Medulla oblongata (tissue), 1 donor: ENCODE data around the gene CAPN15.
"Not testable (repeated sequence)": the region's sequence is repeated elsewhere in the genome, so short reads cannot be mapped to it uniquely, and the experiment has no call there.

Experiments
- DNase-seq: peaks from one replicate; pipeline ENCODE4 v3.0.0-alpha.2; 2015; ENCODE audit errors: extremely low spot score

The CAPN15 gene

DNA sequence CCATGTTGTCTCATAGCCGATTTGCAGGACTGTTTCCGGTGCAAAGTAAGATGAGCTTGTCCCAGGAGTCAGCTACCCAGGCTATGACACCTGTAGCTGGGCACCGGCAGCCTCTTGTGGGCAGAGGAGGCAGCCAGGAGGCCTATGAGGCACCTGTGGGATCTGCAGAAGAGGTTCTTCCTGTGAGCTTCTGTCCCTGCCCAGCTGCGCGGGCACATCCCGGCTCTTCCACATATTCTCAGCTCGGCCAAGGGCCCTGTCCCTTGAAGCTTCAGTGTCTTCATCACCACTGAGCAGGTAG, 21.3 kb upstream of the CAPN15 start:
- DNase-seq: no peak

DNA sequence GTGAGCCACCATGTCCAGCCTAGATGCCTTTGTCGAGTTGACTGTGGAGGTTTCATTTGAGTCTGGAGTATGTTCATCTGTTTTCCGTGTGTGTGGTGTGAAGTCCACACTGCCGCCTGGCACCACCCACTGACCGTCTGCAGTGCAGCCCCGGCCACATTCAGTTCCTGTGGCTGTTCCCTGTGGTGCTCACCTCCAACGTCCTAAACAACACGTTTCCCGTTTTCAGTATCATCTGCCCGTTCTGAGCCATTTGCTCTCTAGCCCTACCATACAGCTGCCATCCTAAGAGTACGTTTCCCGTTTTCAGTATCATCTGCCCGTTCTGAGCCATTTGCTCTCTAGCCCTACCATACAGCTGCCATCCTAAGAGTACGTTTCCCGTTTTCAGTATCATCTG, 20.0 kb upstream of the CAPN15 start:
- DNase-seq: not testable (repeated sequence)

DNA sequence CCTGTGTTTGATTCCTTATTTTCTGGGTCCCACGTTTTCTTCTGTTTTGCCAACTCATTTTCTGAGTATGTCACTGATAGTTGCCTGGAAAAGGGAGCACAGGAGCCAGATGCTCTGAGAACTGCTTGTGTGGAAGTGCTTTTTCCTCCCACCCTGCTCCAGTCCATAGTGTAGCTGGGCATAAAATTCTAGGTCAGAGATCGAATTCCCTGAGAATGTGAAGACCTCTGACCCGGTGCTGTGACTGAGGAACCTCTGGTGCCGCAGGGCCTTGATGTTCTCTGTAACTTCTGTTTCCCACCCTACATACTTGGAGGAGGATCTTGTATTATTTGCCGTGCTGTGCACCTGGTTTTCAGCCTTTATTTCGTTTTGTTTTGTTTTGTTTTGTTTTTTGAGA, 19.5 kb upstream of the CAPN15 start:
- no peak for DNase-seq

DNA sequence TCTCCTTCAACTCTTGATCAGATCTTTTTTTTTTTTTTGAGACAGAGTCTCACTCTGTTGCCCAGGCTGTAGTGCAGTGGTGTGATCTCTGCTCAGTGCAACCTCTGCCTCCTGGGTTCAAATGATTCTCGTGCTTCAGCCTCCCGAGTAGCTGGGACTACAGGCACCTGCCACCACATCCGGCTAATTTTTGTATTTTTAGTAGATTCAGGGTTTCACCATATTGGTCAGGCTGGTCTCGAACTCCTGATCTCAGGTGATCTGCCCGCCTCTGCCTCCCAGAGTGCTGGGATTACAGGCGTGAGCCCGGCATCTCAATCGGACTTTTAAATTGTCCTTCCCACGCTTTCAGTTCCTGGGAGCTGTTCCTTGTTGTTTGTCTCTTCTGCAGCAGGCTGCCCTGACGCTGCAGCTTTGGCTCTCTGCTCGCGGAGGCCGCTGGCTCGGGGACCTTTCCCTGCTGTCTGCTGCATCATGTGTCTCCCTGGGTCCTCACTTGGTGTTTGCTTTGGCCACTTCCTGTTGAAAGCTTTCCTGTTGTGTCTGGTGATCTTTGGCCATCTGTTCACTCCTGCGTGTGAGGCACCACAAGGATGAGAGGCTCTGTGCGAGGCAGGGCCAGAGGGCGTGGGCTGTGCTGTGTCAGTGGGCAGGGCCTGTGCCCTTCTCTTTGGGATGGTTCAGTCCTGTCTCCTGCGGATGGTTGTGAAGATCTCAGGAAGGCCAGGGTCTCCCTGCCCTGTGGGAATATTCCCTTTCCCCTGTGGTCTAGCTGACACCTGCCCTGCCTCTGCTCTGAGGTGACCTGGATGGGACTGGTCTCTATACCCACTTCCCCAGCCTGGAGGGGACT, 18.4 kb upstream of the CAPN15 start:
- DNase-seq: peak; percentile 44

DNA sequence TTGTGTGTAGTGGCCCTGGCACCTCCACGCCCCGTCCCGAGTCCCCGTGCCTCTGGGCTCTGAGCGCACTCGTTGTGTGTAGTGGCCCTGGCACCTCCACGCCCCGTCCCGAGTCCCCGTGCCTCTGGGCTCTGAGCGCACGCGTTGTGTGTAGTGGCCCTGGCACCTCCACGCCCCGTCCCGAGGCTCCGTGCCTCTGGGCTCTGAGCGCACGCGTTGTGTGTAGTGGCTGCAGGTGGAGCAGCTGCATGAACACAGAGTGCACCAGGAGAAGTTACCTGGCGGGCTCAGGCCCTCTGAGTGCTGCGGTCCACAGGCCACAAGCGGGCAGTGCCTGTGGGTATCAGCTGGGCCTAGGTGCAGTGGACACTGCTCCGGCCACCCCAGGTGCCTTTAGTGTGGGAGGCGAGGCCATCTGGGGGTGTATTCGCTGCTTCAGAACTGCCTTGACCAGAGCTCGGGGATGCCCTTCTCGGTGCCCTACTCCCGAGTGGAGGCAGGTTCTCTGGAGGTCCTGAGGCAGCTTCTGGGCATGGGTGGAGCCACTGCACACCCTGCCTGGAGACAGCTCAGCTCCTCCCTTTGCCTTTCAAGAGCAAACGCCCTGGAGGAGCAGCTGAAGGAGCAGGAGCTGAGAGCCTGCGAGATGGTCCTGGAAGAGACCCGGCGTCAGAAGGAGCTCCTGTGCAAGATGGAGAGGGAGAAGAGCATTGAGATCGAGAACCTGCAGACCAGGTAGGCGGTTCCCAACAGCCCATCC, 17.3 kb upstream of the CAPN15 start:
- DNase-seq: no peak

DNA sequence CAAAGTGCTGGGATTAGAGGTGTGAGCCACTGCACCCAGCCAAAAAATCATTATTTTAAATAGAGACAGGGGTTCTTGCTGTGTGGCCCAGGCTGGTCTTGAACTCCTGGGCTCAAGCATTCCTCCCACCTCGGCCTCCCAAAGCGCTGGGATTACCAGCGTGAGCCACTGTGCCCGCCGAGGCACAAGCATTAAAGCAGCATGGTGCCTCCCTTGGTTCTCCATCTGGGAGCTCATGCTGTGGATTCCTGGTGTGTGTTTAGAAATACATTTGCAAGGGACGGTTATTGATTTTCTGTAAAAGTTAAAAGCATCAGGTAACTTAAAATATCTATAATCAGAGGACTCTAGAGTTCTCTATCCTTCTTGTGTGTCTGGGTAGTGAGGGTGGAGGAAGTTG, 14.7 kb upstream of the CAPN15 start:
- DNase-seq: no peak

DNA sequence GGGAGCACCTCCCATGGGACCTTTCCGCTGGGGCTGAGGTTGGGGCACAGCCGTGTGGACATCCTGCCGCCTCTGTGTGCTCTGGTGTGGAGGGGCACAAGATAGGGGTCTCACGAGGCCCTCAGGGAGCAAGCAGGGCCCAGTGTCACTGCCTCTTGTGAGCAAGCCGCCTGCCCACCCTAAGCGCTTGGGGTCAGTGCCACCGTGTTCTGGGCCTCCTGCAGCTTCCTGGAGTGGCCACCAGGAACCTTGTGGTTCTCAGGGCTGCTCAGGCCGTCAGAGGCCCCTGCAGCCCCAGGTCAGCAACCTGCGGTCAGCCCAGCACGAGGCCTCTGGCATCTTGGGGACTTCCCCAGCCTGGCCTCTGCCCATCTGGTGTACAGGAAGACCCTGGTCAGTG, 13.6 kb upstream of the CAPN15 start:
- no peak for DNase-seq

DNA sequence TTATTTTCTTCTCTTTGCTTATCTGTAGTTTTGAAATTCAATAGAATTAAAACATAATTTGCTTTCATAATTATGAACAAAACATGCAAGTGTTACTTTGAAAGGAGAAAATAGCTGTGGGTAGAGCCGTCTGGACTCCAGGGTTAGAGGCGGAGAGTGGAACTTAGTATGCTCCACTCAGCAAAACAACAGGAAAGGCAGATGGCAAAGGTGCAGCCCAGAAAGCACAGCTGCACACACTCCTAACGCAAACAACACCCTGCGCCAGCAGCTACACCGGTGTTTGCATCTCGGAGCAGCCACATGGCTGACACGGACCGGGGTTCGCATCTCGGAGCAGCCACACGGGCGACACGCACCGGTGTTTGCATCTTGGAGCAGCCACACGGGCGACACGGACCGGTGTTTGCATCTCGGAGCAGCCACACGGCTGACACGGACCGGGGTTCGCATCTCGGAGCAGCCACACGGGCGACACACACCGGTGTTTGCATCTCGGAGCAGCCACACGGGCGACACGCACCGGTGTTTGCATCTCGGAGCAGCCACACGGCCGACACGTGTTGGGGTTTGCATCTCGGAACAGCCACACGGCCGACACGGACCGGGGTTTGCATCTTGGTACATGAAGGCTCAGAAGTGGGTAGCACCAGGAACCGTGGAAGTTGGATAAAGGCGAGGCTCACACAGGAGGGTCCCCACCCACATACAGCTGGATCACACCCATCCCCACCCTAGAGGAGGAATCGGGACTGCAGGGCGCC, 12.2 kb upstream of the CAPN15 start:
- DNase-seq: no peak

DNA sequence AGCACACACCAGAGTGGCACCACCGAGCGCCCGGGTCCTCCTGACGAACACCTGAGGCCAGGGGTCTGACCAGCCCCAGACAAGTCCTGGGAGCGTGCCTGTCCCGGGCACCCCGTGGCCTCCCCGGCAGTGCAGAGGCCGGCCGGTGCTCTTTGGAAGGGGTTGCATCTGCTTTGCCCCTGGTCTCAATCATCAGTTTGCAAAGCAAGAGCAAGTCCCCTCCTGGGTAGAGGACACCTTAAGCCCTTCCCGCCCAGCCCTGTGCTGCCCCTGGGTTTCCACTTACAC, 11.6 kb upstream of the CAPN15 start:
- DNase-seq: no peak

DNA sequence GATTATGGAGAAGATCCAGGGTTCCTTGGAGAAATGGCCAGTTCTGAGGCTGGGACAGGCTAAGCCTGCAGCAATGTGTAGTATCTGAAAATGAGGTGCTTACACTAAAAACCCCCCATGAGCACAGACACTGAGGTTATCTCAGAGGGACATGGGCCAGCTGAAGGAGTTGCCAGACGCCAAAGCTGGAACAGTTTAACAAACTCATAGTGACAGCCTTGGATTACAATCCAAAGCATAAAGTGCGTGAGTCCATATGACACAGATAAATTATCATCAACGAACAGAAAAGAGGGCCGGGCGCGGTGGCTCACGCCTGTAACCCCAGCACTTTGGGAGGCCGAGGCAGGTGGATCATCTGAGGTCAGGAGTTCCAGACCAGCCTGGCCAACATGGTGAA, 11.2 kb upstream of the CAPN15 start:
- DNase-seq: no peak

DNA sequence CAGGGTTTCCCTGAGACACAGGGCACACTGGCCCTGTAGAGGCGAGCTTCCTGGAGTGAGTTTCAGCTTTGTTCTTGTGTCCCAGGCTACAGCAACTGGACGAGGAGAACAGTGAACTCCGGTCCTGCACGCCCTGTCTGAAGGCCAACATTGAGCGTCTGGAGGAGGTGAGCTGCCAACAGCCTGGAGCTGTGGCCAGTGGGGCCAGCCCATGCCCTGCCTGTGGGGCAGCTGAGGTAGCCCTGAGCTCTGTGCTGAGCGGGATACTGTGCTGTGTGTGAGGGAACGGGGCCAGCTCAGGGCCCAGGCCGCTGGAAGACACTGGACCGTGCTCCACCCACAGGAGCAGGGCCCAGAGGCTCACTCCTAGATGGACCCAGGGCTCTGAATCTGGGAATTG, 8.7 kb upstream of the CAPN15 start:
- DNase-seq: peak; percentile 55

DNA sequence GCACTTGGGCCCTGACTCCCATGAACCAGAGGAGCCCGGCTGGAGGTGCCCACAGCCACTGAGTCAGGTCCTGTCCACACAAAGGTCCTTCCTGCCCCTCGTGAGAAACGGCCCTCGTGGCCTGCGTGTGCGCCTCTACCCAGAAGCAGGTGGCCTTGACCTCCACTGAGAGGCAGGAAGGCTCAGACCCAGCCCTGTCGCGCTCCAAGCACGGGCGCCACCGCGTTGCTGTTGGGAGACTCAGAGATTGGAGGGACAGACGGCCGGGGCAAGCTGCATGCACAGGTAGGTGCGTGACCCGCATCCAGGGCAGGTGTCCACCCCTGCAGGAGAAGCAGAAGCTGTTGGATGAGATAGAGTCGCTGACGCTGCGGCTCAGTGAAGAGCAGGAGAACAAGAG, 8.1 kb upstream of the CAPN15 start:
- DNase-seq: no peak

DNA sequence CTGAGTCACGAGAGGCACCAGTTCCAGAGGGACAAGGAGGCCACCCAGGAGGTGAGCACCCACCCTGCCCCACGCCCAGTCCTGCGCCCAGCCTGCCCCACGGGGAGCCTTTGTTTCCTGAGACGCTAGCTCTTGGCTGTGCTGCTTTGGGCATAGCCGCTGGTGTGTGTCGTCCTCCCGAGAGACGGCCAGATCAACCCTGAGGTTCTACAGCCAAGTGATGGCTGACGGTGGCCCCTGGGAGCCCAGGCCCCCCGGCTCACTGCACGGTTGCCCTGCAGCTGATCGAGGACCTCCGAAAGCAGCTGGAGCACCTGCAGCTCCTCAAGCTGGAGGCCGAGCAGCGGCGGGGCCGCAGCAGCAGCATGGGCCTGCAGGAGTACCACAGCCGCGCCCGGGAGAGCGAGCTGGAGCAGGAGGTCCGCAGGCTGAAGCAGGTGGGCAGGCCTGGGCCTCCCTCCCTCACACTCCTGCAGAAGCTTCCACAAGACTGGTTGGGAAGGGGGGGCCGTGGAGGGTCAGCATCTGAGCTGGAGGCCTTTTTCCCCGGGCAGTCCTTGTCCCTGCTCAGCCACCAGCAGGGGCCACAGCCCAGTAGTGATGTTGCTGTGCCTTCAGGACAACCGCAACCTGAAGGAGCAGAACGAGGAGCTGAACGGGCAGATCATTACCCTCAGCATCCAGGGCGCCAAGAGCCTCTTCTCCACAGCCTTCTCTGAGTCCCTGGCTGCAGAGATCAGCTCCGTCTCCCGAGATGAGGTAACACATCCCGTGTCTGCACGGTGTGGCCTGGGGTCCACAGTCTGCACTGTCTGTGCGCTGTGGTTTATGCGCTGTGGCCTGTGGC, 7.4 kb upstream of the CAPN15 start:
- DNase-seq: no peak

DNA sequence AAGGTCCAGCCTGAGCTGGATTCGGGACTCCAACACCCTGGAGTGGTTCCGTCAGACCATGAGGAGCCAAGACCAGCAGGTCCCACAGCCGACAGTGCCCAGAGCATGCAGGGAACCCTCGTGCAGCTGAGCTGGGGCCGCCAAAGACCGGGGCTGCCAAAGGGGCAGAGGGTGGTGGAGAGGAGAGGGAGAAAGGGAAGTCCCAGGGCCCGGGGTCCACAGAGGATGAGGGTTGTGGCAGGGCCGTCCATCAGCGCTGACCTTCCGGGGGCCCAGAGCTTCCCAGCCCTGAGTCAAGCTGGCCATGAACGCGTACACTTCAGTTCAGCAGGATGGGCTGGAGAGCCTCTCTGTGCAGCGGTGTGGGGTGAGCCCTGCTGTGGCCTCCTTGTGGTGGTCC, 6.7 kb upstream of the CAPN15 start:
- DNase-seq: no peak

DNA sequence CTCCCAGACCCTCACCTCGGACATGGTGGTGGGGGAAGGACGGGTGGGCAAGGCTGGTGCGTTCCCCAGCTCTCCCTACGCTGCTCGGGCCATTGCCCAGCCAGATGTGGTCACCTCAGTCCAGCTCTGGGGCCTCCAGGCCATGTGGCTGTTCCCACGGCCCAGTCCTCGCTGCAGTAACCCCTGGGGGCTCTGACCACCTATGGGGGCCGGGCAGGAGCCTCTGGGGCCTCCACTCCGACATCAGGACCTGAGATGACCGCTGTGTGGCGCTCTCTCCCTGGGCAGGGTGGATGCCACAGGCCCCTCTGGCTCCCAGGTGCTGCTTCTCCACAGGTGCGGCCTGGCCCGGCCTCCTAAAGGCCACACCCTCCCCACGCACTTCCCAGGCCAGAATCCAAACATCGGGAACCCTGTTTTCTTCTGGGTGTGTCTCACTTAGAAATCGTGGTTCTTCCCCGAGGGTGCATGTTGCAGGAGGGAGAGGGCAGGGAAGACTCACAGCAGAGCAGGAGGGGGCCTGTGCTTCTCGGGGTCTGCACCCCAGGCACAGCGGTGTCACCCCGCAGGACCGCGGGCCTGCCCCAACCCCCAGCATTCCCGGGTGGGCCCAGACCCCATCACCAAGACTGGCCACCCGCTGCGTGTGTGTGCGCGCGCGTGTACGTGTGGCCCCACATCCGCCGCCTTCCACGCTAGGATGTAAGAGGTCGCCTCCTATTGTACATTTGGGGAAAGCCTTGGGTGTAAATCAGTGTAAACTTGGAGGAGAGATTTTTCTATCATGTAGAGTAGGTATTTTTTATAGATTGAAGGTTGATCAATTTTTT, 5.9 kb upstream of the CAPN15 start:
- no peak for DNase-seq

DNA sequence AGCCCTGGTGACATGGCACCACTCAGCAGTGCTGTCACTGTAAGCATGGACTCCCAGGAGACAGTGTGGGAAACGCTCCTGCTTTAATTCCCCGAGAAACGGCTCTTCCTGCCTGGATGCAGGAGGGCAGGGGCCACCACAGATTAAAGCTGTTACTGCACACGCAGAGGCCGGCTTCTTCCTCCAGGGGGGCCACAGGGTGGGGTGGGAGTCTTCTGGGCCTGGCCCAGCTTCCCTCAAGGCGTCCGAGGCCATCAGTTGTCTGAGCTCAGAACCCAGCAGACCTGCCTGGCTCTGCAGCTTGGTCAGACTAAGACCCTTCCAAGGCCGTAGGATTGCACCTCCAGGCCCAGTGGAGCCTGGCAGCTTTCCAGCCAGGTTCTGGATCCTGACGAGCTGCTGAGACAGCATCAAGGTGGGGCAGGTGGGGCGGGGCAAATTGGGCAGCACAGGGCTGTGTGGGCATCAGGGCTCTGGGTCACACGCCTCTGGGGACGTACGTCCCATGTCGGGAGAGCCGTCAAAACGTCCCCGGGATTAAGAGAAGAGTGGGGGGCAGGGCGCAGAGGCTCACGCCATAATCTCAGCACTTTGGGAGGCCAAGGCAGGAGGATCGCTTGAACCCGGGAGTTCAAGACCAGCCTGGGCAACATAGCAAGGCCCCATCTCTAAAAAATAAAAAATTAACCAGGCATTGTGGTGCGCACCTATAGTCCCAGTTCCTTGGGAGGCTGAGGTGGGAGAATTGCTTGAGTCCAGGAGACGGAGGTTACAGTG, 5.0 kb upstream of the CAPN15 start:
- no peak for DNase-seq

DNA sequence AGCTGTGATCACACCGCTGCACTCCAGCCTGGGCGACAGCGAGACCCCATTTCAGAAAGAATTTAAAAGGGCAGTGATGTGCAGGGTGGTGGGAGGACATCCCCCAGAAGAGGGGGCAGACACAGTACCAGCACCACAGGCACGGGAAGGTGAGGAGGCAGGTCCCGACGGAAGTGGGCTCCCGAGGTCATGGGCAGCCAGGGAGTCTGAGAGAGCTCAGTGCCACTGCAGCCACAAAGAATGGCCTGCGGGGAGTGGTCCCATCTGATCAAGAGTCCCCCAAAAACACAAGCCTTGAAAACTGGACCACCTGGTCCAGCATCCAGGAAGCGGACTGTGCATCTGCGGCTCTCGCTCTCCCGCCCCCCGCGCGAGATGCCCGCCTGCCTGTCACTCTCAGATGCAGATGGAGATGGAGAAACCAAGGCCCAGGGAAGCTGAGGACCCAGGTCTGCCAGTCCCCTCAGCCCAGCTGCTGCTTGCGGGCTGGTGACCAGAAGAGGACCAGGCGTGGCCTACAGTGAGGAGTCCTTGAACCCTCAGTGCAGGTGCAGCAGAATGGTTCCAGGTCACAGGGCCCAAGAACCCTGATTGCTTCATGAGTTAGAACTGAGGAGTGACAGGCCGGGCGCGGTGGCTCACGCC, 4.3 kb upstream of the CAPN15 start:
- no peak for DNase-seq

DNA sequence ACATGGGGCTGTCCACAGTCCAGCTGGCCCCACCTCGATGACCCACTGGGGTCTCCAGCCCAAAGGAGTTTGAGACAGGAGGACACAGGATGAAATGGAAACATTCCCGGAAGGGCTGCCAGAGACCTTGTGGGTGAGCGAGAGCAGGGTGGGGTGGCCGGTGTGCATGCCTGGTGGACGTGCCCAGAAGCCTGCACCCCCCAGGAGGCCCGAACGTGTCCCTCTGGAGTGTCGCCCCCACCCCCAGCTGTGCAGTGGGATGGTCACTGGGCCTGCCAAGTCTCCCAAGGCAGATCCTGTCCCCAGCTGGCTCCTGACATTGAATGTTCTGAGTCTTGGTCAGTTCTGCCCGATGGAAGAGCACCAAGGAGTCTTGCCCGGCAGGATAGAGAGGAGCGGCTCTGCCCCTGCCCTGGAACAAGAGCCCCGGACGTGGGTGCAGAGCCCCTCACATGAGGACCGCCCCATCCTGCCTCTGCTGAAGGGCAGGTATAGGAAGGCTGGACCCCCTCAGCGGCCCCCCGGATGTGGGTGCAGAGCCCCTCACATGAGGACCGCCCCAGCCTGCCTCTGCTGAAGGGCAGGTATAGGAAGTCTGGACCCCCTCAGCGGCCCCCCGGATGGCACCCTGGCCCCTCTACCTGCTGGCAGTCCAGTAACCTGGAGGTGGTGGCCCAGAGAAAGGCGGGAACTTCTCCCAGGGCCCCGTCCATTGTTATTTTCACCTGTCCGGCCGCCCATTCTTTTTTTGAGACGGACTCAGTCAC, 3.1 kb upstream of the CAPN15 start:
- peak; percentile 15 for DNase-seq

DNA sequence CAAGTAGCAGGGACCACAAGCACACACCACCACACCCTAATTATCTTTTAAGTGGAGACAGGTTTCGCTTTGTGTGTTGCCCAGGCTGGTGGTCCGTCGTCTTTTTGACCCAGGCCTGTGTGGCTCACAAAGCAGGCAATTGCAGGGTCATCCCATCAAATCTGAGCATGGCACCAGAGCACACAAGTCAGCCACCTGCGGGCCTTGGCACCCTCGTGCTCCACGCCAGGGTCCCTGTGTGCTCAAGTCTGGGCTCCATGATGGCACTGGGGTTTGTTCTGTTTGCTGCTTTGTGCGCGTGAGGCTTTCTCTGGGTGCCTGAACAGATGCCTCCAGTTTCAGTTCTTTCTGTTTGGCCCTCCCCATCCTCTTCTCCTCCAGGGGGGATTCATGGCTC, 2.4 kb upstream of the CAPN15 start:
- DNase-seq: no peak
